ENCODE measurements around the gene PSAPL1.

DNA sequence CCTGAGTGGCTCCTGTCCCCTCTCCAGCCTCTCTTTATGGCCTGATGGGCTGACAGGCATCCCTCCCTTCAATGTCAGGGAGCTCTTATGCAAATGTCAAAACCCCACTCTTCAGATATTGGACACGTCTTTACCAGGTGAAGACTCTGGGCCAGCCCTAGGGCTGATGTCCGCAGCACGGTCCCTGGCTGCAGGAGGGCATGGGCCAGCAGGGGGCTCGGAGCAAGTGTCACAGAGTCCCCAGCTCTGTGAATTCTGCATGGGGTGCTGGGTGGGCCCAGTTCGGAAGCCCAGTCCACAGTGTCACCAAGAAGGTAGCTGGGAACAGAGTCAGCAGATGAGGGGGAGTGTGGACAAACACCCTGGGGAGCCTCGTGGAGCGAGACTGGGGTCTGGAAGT, 39.6 kb upstream of the PSAPL1 start:
- TF ChIP-seq CTCF (IDR thresholded peaks at IDR 0.05; ENCODE audit: insufficient read depth, low read length) (no peak), GABPA (IDR thresholded peaks at IDR 0.05; ENCODE audit: low read depth) (no peak)
